CD4-positive, alpha-beta T cell treated with Interleukin-17A for 4 hours (primary cell): Measurements from ENCODE around the gene ADGRG1.
"Not testable (repeated sequence)": the region's sequence is repeated elsewhere in the genome, so short reads cannot be mapped to it uniquely, and the experiment has no call there.

Source experiments
- DNase-seq: peaks from one replicate; pipeline ENCODE4 v3.0.0-alpha.2; 2020; ENCODE audit warnings: mixed read lengths

The ADGRG1 gene

DNA sequence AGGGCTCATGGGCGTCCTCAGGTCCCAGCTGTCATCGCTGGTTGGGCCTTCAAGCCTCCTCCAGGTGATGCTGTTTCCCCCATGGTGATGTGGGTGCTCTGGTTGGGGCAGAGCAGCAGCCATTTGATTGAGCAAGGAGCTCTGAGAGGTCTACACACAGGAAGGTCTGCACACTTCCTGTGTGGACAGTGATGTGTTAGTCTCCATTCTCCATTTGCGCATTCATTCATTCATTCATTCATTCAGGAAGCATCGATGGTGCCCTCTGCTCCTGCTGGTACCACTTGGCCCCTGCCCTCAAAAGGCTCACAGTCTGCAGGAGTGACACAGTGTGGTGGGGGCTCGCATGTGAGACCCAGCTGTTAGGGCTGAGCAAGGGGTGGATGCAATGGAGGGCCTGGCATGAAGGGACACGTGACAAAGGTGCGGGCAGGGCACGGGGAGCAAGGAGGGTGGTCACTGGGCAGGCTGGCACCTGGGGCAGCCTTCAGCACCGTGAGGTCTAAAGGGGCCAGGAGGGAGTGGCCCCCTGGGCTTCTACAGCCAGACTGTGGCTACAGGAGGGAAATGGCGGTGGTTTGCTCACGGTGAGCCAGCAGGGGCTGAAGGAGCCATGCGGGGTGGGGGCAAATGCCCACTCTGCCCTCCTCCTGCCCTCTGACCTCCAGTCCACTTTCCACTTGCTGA is 41.2 kb downstream of the ADGRG1 start:
- no peak for DNase-seq

DNA sequence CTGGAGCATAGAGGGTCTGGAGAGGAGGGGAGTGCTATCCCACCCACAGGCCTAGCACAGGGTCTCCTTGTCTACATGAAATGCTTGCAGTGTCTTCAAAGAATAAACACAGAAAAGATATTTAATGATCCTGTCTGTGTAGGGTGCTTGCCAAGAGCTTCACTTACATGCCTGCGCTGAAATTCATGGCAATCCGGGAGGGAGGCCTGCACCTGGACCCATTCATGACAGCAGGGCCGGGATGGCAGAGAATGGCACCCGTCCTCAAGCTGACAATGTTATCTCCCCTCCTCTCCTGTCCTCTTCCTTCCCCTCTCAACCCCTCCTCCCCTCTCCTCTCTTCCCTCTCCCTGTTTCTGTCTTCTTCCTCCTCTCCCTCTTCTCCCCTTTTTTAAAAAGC is 41.8 kb downstream of the ADGRG1 start:
- no peak for DNase-seq

DNA sequence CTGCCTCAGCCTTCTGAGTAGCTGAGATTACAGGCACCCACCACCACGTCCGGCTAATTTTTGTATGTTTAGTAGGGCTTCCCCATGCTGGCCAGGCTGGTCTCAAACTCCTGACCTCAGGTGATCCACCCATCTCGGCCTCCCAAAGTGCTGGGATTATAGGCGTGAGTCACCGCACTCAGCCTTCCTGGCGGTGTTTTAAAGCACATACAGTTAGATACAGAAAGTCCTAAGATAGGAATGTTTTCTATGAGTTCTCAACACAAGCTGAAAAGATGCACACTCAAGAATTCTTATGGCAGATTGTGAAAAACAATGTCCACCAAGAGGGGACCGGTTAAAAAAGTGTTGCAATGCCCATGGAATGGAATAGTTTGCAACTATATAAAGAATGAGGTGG is 43.0 kb downstream of the ADGRG1 start:
- DNase-seq: not testable (repeated sequence)

DNA sequence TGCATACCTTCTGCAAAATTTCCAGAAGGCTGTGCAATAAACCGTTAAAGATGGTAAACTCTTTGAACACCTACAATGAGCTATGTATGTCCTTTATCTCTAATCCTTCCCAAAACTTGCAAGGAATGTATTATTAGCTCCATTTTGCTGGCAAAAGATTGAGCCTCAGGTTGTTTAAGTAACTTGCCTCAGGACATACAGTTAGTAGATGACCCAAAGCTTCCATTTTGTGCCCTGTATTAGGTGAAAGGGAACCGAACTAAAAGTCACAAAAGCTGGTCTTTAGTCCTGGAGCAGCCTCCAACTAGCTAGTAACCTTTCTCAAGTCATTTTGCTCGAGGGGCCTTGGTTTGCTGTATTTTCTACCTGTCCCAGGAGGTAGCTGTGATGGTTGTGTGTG is 44.0 kb downstream of the ADGRG1 start:
- DNase-seq: no peak

DNA sequence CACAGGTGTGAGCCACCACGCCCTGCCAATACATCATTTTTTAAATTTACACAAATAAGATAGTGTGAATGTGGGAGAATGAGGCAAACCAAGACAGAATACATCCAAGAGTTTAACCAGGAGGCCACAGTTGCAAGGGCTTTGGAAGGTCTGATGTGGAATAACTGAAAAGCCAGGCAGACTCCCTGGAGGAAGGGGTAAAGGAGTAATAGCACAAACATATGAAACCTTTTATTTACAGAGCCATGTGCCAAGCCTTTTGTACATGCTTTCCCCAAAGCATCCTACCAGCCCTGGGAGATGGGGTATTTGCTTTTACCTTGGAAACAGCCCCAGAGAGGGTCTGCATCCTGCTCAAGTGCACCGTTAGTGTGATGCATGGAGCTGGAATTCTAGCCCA is 44.4 kb downstream of the ADGRG1 start:
- DNase-seq: no peak

DNA sequence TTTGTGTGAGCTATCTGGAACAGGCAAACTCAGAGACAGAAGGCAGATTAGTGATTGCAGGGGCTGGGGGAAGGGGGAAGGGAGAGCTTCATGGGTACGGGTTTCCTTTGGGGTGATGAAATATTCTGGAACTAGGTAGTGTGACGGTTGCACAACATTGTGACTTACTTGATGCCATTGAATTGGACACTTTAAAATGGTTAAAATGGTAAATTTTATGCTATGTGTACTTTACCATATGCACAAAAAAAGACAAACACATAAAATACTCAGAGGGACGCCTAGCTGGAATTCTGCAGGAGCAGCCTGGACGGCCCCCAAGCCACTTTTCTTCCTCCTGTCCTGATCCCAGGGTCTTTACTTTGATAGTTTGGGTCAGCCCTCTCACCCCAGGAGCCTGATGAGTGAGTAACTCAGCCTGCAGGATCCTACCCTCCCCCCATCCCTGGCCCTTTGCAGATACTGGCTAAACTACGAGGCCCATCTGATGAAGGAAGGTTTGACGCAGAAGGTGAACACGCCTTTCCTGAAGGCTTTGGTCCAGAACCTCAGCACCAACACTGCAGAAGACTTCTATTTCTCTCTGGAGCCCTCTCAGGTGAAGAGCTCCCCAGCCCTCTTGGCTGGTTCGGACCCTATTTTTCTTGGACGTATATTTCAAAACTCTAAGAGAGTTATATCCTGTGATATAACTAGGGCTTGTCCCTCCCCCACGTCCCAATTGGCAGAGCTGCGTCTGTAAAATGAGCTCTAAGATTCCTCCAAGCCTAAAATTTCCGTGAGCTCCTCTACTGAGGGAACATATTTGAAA is 47.5 kb downstream of the ADGRG1 start:
- DNase-seq: no peak

DNA sequence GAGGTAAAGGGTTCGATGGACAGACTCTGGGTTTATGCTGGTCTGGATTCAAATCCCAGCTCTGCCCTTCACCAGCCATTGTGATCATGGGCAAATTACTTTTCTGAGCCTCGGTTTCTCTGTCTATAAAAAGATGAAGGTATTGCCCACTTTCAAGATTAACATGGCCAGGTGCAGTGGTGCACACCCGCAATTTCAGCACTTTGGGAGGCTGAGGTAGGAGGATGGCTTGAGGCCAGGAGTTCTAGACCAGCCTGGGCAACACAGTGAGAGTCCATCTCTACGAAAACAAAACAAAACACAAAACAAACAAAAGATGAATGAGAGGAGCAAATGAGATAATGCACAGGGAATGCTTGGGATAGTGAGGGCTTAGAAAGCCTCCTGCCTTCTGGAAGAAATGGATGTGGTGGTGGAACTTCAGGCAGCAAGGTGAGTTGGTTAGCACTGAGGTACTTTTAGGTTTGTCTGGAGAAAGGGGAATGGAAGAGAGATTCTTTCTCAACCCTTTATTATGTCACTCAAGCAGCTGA is 48.2 kb downstream of the ADGRG1 start:
- DNase-seq: no peak

DNA sequence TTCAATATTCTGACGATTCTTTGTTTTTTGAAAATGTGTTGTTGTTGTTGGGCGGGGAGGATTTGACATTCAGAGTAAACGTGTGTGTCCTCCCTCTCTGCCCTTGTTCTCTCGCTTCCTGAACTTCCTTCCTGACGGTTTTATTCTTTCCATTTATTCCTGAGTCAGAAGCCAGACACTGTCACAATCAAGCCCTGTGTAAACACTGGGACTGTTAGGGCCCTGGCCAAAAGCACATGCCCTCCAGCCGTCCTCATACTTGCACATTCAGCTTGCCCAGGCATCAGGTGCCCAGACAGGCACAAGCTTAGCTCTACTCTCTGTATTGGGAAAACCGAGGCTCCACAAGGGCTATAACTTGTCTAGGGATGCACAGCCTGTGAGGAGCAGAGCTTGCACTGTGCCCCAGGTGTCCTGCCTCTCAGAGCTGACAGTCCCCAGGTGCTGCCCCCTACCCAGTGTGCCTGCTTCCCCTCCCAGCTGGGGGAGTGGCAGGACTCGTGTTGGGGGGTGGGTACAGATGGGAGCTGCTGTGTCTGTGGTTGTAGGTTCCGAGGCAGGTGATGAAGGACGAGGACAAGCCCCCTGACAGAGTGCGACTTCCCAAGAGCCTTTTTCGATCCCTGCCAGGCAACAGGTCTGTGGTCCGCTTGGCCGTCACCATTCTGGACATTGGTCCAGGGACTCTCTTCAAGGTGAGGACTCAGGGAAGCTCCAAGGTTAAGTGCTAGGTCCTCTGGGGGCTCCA is 49.4 kb downstream of the ADGRG1 start:
- no peak for DNase-seq

DNA sequence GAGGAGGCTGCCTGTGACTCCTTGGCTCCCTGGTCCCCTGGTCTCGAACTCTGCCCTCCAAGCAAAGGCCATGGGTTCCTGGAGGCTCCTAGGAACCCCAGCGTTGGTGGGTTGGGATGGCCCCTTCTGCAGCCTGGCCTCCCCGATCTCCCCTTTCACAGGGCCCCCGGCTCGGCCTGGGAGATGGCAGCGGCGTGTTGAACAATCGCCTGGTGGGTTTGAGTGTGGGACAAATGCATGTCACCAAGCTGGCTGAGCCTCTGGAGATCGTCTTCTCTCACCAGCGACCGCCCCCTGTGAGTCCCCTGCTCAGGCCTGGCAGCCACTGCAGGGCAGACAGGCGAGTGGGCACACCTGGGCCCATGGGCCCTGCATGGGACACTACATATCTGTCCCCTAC is 50.6 kb downstream of the ADGRG1 start:
- no peak for DNase-seq

DNA sequence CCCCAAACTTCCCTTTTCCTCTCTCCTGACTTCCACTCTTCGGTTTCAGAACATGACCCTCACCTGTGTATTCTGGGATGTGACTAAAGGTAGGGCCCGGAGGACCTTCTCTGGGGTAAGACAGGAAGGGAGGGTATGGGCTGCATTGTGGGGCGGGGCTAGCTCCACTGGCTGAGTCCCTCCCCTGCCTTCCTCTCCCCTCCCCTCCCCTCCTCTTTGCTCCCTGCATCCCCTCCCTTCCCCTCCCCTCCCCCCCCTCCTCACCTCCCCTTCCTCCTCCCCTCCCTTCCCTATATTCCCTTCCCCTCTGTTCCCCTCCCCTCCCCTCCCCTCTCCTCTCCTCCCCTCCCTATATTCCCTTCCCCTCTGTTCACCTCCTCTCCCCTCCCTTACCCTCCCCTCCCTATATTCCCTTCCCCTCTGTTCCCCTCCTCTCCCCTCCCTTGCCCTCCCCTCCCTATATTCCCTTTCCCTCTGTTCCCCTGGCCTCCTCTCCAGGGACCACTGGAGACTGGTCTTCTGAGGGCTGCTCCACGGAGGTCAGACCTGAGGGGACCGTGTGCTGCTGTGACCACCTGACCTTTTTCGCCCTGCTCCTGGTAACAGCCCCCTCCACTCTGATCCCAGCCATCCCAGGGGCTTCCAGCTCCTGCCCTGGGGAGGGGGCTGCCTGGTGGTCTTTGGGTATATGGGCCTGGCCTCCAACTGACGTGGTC is 51.5 kb downstream of the ADGRG1 start:
- no peak for DNase-seq

DNA sequence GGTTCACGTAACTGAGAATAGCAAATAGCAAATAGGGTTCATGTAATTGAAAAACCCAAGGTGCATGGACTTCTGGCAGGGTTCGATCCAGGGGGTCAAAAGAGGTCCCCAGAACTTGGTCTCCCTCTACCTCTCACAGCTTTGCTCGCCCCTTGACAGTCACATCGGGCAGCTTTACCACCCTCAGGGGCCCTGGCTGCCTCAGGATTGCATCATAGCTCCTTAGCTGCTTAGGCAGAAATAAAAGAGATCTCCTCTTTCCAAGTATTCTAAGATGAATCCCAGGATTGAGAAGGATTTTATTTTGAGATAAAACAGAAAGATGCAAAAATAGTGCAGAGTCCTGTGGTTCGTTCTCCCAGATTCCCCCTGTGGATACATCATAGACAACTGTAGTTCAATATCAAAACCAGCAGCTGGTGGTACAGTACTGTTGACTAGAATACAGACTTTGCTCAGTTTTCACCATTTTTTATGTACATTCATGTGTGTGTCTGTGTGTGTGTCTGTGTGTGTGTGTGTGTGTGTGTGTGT is 52.5 kb downstream of the ADGRG1 start:
- no peak for DNase-seq

DNA sequence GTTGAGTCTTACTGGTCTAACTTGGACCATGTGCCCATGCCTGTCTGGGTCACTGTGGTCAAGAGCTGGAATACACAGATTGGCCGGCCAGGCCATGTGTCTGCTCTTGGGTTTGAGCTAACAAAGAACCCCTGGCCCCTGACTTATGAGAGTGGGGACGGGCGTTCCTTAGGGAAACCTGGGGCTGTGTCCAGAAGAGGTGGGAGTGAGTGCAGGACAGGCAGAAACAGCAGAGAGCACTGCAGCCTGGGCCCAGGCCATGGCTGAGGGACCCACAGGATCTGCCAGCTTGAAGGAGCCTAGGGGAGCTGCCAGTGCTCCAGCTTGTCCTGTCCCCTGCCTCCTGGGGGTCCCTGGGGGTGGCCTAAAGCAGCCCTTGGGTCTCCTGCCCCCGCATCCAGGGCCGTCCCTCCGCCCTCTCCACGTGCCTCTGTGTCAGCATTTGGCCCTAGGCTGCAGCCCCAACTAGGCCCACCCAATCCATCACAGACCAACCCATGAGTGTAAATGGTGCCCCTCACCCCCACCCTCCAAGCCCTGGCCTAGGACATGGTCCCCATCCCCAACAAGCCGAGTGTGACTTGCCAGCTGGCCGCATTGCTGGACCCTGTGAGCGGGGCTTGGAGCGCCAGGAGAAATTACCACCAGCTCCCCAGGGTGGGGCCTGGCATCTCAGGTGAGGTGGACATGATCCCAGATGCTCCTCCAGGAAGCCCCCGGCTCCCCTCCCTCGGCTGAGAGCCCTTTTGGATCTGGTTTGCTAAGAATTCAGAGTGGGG is 53.7 kb downstream of the ADGRG1 start:
- no peak for DNase-seq

DNA sequence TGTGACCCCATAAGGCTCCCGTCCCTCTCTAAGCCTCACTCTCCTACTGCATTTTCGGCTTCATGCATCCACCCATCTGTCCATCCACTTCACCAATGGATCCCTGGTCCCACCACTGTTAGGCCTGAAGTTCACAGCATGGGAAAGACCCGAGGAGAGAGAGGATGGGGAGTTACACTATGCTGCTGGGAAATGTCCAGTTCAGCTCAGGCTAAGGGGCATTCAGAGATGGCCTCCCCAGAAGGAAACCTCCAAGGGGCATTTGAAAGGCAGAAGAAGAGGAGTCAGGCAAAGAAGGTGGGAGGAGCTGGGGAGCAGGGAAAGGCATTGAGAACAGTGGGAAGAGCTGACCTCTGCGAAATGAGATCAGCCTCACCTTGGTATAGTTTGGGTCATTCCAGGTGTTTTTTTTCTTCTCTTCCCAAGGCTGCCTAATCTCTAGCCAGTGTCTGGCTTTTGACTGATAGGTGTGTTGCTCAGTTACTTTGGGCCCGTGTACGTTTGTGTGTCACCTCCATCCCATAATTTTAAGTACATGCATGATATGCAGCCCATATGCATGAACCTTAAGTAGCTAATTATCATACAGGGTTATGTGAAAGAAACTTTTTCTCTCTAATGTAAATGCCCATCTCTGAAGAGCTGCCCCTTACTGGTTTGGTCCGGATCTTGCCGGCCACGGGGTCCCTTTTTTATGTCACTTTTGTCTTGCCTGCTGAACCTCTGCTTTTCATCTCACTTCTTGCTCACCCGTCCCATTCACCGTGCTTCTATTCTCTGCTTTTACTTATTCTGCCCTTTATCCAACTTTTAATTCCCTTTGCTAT is 54.6 kb downstream of the ADGRG1 start:
- no peak for DNase-seq

DNA sequence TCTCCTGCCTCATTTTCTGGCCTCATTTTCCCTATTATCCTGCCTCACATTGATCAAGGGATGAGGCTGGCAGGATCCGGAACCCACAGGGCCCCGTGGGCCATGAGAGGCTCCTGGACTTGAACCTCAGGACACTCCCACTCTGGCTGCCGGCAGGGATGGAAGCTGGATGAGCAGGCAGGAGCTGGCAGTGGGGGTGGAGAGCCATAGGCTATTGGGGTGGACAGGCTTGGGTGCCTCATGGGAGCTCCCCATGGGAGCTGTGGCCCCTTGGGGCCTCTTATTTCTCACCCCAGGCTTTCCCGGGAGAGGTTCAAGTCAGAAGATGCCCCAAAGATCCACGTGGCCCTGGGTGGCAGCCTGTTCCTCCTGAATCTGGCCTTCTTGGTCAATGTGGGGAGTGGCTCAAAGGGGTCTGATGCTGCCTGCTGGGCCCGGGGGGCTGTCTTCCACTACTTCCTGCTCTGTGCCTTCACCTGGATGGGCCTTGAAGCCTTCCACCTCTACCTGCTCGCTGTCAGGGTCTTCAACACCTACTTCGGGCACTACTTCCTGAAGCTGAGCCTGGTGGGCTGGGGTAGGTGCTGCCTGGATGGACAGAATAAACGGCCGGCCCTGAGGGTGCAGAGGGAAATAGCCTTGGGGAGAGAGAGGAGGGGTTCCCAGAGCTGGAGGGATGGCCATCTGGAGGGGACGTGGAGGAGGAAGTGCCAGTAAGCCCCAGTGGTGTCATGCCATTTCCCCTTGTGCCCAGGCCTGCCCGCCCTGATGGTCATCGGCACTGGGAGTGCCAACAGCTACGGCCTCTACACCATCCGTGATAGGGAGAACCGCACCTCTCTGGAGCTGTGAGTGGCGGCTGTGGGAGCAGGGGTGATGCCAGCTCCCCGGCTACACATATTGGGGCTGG is 55.5 kb downstream of the ADGRG1 start:
- no peak for DNase-seq

DNA sequence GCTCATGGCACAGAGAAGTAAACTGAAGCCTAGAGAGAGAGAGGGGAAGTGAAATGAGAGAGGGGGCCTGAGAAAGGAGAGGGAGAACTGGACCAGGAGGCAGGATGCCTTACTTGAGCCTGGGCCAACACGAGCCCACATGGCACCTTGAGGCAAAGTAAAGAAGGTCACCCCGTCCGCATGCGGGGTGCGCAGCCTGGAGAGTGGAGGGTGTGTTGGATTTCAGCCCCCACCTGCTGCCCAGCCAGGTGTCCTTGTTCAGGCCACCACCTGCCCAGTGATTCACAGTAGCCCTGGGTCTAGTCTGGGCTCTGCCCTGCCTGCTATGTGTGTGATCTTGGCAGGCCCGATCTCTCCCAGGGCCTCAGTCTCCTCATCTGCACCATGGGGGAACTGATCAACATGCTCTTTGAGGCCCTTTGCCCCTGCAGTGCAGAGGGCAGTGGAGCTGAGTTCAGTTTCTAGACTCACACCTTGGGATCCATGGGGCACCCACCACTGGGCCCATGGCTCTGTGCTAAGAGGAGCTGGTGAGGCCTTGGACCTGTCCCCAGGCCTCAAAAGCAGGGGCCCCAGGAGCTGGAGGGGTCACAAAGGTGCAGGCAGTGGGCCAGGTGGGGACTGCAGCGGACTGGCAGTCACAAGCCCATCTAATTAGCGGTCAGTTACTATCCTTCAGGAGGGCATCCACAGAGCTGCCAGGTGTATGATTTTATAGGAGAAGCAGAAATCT is 56.4 kb downstream of the ADGRG1 start:
- DNase-seq: no peak

DNA sequence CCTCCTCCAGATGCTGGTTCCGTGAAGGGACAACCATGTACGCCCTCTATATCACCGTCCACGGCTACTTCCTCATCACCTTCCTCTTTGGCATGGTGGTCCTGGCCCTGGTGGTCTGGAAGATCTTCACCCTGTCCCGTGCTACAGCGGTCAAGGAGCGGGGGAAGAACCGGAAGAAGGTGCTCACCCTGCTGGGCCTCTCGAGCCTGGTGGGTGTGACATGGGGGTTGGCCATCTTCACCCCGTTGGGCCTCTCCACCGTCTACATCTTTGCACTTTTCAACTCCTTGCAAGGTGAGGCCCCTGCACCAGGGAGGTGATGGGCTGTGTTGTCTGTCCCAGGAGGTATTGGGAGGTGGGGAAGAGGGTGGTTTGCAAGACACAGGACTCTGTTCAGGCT is 57.2 kb downstream of the ADGRG1 start:
- DNase-seq: no peak

DNA sequence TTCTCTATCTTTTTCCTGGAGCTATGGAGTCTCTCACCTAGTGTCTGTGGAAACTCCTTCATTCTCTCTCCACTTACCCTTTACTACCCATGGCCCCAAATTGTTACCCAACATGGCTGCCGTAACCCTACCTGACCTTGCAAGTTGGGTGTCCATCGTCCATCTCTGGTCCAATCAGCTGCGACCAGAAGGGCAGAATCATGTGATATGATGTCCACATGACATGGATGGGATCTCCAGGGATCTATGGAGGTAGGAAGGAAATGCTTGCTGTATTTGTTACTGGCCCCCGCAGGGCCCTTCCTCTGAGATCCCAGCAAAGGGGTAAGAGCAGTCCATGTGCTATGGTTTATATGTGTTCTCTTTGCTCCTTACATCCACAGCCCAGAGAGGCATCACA is 58.1 kb downstream of the ADGRG1 start:
- no peak for DNase-seq

DNA sequence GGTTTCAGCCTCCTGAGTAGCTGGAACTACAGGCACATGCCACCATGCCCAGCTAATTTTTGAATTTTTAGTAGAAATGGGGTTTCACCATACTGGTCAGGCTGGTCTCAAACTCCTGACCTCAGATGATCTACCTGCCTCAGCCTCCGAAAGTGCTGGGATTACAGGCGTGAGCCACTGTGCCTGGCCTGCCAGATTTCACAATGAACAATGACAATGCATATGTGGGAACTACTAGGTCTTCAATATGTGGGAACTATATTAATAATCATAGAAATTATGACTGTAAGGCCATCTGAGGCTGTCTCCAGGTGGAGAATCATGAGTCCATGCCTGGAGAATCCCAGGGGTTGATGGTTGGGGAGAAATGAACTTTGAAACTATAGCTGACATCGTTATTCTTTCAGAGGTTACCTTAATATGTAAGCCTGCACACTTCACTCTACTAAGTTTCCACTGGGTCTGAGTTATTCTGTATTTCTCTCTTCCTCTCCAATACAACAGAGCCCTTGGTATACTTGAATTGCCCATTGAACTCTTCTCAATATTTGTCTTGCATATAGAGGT is 59.0 kb downstream of the ADGRG1 start:
- DNase-seq: no peak
